Epithelial cell of esophagus (primary cell): ENCODE measurements around the gene VAT1L.

ENCODE experiments used
- DNase-seq: peaks from one replicate; pipeline ENCODE4 v3.0.0; 2010; ENCODE audit warnings: low read depth
- H3K4me3 ChIP-seq: 2 replicates; pipeline ENCODE4 v1.5.1; 2011; ENCODE audit warnings: mild to moderate bottlenecking, low read length, control low read depth
- TF ChIP-seq, protein P1 (sequence below): IDR thresholded peaks from 2 replicates; pipeline ENCODE4 v1.5.1; 2011; ENCODE audit warnings: low read depth, mild to moderate bottlenecking, low read length, control low read depth, inconsistent platforms; ENCODE audit not compliant: insufficient read depth; ENCODE audit errors: missing control alignments

The VAT1L gene

DNA sequence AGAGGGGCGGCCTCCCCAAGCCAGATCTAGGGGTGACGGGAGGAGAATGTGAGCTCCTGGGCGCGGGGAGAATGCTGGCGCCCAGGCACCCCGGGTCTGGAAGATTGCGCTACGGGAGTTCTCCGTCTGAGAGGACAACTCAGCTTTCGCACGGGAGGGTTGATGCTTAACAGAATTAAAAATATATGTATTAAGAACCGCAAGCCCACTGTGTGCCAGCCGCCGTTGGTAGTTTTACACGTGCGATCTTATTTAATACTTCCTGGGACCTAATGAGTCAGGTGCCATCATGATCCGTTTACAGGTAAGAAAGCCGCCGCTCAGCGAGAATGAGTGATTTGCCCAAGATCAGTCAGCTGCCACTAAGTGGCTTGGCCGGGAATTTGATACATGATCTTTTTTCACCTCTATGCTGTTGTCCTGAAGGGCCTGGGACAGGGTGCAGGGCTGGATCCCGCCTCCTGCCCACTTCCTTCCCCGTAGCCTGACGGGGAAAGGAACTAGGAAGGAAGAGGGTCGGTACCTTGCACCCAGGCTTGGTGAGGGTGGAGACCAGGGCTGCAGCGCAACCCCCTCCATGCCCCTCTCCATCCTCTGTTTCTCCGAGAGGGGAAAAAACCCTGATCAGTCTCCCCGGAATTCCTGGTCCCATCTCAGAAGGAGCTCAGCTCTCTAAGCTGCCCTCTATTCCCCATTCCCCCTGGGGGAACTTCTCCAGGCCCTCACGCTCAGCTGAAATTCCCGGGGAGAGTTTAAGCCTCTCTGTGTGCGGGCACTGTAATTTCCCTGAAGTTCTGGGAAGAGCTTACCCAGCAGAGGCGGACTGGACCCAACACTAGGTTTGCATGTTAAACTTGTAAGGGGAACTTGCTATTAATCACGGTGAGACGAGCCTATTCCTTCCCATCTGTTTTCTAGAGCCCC, 983 bp downstream of the VAT1L start:
- H3K4me3 ChIP-seq, result no peak overlapping the region
- TF ChIP-seq, protein P1, sequence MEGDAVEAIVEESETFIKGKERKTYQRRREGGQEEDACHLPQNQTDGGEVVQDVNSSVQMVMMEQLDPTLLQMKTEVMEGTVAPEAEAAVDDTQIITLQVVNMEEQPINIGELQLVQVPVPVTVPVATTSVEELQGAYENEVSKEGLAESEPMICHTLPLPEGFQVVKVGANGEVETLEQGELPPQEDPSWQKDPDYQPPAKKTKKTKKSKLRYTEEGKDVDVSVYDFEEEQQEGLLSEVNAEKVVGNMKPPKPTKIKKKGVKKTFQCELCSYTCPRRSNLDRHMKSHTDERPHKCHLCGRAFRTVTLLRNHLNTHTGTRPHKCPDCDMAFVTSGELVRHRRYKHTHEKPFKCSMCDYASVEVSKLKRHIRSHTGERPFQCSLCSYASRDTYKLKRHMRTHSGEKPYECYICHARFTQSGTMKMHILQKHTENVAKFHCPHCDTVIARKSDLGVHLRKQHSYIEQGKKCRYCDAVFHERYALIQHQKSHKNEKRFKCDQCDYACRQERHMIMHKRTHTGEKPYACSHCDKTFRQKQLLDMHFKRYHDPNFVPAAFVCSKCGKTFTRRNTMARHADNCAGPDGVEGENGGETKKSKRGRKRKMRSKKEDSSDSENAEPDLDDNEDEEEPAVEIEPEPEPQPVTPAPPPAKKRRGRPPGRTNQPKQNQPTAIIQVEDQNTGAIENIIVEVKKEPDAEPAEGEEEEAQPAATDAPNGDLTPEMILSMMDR, result no peak
- DNase-seq, result peak; percentile 29

DNA sequence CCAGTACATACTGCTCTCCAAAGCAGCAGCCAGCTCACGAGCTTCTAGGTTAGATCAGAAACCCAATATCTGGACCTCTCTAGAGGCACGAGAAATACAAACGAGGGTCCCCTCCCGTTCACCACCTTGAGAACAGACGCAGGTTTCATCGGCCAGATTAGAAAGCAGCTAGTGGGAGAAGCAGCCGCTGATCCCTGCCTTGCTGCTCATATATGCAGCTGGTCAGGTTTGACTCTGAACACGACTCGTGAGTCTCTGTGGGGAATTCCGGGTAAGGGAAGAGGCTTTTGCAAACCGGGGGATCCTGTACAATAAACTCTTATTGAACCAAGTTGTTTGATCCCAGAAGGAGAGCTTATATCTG, 1.6 kb downstream of the VAT1L start:
- no peak overlapping the region for H3K4me3 ChIP-seq
- no peak for DNase-seq
- TF ChIP-seq, protein P1, result no peak

DNA sequence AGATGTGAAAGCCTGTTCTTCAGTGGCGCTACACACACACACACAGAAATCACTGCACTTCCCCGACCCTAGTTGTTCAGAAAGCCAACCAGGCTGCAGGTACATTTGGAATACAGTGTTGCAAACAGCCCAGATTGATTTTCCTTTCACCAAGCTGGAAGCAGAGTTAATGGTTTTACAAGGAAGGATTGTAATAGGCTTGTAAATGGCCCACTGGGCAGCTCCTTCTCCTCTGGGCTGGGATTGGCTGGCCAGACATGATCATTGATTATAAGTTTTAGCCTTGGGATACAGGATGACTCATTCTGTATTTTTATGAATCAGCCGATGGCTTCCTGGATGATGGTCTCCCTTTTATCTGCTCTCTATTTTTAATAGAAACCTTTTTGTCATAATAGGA, 2.5 kb downstream of the VAT1L start:
- DNase-seq, result no peak
- no peak overlapping the region for H3K4me3 ChIP-seq
- TF ChIP-seq, protein P1, result no peak

DNA sequence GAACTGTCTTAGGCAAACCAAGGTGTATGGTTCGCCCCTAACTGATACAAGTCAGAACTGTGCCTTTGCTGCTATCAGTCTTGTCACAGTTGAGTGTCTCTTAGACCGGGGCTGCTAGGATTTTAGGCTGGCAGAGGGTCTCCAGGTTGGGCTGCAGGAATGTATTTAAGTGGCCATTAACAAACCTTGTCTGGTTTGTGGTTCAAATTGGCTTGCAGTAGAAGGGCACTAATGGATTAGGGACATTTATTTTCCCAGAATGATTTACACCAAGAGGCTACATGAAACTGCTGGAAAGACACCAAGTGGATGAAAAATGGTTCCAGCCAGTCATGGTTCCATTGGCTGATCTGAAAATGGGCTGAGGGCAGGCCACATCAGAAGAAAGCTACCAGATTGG, 5.1 kb downstream of the VAT1L start:
- no peak overlapping the region for H3K4me3 ChIP-seq
- no peak for DNase-seq
- TF ChIP-seq, protein P1, result no peak

DNA sequence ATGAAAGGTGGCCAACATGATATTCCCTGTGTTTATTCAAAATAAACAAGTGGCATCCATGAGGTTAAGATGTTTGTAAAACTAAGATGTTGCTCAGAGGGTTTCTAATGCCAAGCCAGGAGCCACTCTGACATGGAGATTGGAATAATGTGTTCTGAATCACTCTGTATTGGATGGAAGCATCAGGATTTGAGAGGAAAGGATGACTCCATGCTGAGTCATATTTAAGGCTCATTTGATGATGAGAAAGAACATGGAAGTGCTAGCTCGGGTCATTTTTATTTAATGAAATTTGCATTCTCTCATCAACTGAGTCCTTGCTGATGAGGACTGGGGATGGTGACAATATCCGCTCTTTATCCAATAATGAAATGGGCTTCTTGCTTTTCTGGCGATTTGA, 6.2 kb downstream of the VAT1L start:
- DNase-seq, result peak; percentile 62
- TF ChIP-seq, protein P1, result no peak

DNA sequence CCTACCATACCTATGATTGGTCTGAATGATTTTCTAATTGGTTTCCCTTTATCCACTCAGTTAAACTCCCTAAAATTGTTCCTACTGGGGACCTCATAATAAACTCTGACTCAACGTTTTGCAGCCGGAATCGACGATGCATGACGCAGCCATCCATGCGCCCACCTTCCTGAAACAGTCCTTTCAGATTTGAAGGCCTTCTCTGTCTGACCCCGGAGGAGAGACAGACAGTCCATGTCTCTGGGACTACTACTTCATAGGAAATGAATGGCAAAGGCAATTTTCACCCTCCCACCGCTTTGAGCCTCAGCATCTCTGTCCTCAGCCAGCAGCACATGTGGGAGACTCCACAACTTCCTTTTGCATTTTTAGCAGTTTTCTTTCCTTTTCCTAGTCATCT, 13.5 kb downstream of the VAT1L start:
- TF ChIP-seq, protein P1, result no peak
- no peak for DNase-seq

More for the DNA sequence above, 6.2 kb downstream of the VAT1L start:
- no peak overlapping the region for H3K4me3 ChIP-seq

DNA sequence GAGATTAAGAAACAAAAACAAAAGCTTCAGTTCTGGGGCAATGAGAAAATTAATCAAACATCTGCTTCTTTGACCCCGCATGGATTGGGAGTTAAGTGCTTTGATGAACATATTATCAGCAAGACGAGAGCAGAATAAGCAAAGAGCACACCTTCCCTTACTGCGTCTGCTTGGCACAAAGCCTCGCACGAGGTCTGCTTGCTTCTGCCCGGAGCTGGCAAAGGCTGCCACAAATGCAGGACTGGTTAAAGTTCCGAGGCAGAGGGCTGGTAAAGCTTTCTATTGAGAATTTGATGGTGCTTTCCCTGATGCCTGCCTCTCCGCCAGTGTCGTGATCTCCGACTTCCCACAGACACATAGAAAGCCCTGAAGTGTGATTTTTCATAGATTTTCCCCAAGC, 17.0 kb downstream of the VAT1L start:
- DNase-seq, result no peak
- H3K4me3 ChIP-seq, result no peak overlapping the region
- TF ChIP-seq, protein P1, result no peak

More for the DNA sequence above, 13.5 kb downstream of the VAT1L start:
- H3K4me3 ChIP-seq, result no peak overlapping the region
